Trophoblast cell (in vitro differentiated cells and primary cell): ENCODE measurements around the gene ARV1.

Source experiments
- DNase-seq, 2 donors: peaks; one replicate each; pipeline ENCODE4 v3.0.0-alpha.2; 2016
- H2AFZ ChIP-seq: 2 replicates; pipeline ENCODE4 v1.6.1; 2013; ENCODE audit warnings: low read length, moderate library complexity, mild to moderate bottlenecking; ENCODE audit not compliant: insufficient read depth, poor library complexity
- H2AK5ac ChIP-seq: 2 replicates; pipeline ENCODE4 v1.6.1; 2013; ENCODE audit warnings: mild to moderate bottlenecking, low read length
- H2BK120ac ChIP-seq: 2 replicates; pipeline ENCODE4 v1.6.1; 2013; ENCODE audit warnings: low read length, mild to moderate bottlenecking, moderate library complexity; ENCODE audit not compliant: insufficient read depth, poor library complexity
- H2BK12ac ChIP-seq: 2 replicates; pipeline ENCODE4 v1.6.1; 2013; ENCODE audit warnings: mild to moderate bottlenecking, low read length, moderate library complexity
- H2BK5ac ChIP-seq: 2 replicates; pipeline ENCODE4 v1.6.1; 2013; ENCODE audit warnings: low read length, low read depth, moderate library complexity, mild to moderate bottlenecking; ENCODE audit not compliant: poor library complexity
- H3K14ac ChIP-seq: 2 replicates; pipeline ENCODE4 v1.6.1; 2013; ENCODE audit warnings: mild to moderate bottlenecking, low read length
- H3K18ac ChIP-seq: 2 replicates; pipeline ENCODE4 v1.6.1; 2013; ENCODE audit warnings: mild to moderate bottlenecking, low read length
- H3K23ac ChIP-seq: 2 replicates; pipeline ENCODE4 v1.6.1; 2013; ENCODE audit warnings: low read length
- H3K27ac ChIP-seq: 2 replicates; pipeline ENCODE4 v1.5.1; 2013; ENCODE audit warnings: low read depth, mild to moderate bottlenecking, inconsistent platforms, low read length, moderate library complexity
- H3K27me3 ChIP-seq: 2 replicates; pipeline ENCODE4 v1.6.1; 2013; ENCODE audit warnings: inconsistent platforms, mild to moderate bottlenecking, low read length, moderate library complexity; ENCODE audit not compliant: insufficient read depth
- H3K36me3 ChIP-seq, 2 experiments: 1 replicate in 1 of 2; 2 replicates in 1 of 2; pipeline ENCODE4 v1.6.1; 2013; ENCODE audit warnings: low read length in 2 of 2, mild to moderate bottlenecking in 2 of 2, moderate library complexity in 1 of 2; ENCODE audit not compliant: insufficient read depth in 2 of 2, control insufficient read depth in 1 of 2
- H3K4ac ChIP-seq: 2 replicates; pipeline ENCODE4 v1.6.1; 2013; ENCODE audit warnings: low read depth, mild to moderate bottlenecking, low read length, moderate library complexity
- H3K4me1 ChIP-seq, 2 experiments: 1 replicate in 1 of 2; 2 replicates in 1 of 2; pipeline ENCODE4 v1.6.1; 2013; ENCODE audit warnings: low read length in 2 of 2, mild to moderate bottlenecking in 2 of 2, moderate library complexity in 1 of 2; ENCODE audit not compliant: insufficient read depth in 2 of 2, control insufficient read depth in 1 of 2
- H3K4me2 ChIP-seq: 2 replicates; pipeline ENCODE4 v1.6.1; 2013; ENCODE audit warnings: inconsistent platforms, mild to moderate bottlenecking, low read length, moderate library complexity
- H3K4me3 ChIP-seq: 2 replicates; pipeline ENCODE4 v1.5.1; 2013; ENCODE audit warnings: mild to moderate bottlenecking, low read depth, low read length, inconsistent platforms
- H3K79me1 ChIP-seq: one replicate; pipeline ENCODE4 v1.6.1; 2013; ENCODE audit warnings: low read length
- H3K79me2 ChIP-seq: 2 replicates; pipeline ENCODE4 v1.6.1; 2013; ENCODE audit warnings: low read length, mild to moderate bottlenecking; ENCODE audit not compliant: control insufficient read depth, insufficient read depth, poor library complexity
- H3K9ac ChIP-seq: 2 replicates; pipeline ENCODE4 v1.6.1; 2013; ENCODE audit warnings: mild to moderate bottlenecking, low read length
- H3K9me3 ChIP-seq: 2 replicates; pipeline ENCODE4 v1.6.1; 2013; ENCODE audit warnings: low read depth, mild to moderate bottlenecking, control low read depth, inconsistent platforms, low read length; ENCODE audit not compliant: insufficient read depth
- H4K12ac ChIP-seq: 2 replicates; pipeline ENCODE4 v1.6.1; 2013; ENCODE audit warnings: low read depth, mild to moderate bottlenecking, low read length, moderate library complexity
- H4K8ac ChIP-seq: 2 replicates; pipeline ENCODE4 v1.6.1; 2013; ENCODE audit warnings: low read depth, mild to moderate bottlenecking, low read length, moderate library complexity
- H4K91ac ChIP-seq: one replicate; pipeline ENCODE4 v1.6.1; 2013; ENCODE audit warnings: low read depth, mild to moderate bottlenecking, low read length, moderate library complexity
- WGBS: extraction: QIAGEN DNeasy Blood & Tissue Kit; methylation state at CpG from one replicate; pipeline ENCODE4 v1.1.7; 2013; ENCODE audit warnings: missing lambda C conversion rate; ENCODE audit not compliant: insufficient read length, insufficient coverage; ENCODE audit errors: extremely low coverage; 5-methylcytosine and 5-hydroxymethylcytosine counted together

ARV1 gene

DNA sequence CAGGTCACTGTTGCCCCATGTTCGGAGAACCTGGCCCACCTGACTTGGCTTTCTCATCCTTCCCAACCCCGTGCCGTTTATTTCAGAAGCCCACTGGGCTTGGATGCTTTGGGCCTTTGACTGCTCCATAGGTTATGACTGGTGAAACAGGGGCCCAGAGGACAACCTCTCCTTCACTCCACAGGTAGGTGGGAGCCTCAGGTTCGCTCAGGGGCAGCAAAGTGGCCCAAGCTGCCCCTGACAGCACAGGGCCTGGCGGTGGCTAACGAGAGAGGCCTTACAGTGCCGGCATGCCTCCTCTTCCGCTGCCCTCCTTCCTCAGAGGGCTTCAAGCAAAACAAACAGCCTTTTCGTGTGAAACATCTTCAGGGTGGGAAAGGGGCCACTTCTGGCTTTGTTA is 44.3 kb downstream of the ARV1 start:
- WGBS = no CpG with 5 or more reads among the region's 9 CpGs
- Histone ChIP-seq H3K4me3 (no peak overlapping the region), H3K4me1 (peaks cover 20 to 26% of the 10 kb centered on the region in 2 experiments), H3K27me3 (no peaks in the 10 kb centered on the region), H3K23ac (no peak overlapping the region), H2BK120ac (no peak overlapping the region), H3K9me3 (peaks cover 2% of the 10 kb centered on the region), H3K79me2 (no peaks in the 10 kb centered on the region), H4K12ac (no peak overlapping the region), H4K91ac (no peak overlapping the region), H2BK5ac (no peak overlapping the region), H3K14ac (no peak overlapping the region), H3K4ac (no peak overlapping the region), H2BK12ac (no peak overlapping the region), H3K36me3 (peaks cover 11 to 28% of the 10 kb centered on the region in 2 experiments), H3K9ac (no peak overlapping the region), H3K4me2 (no peak overlapping the region), H2AFZ (no peak overlapping the region), H3K27ac (no peak overlapping the region), H4K8ac (no peak overlapping the region), H3K18ac (no peak overlapping the region), H3K79me1 (no peaks in the 10 kb centered on the region), H2AK5ac (no peak overlapping the region)
- no peak for DNase-seq

DNA sequence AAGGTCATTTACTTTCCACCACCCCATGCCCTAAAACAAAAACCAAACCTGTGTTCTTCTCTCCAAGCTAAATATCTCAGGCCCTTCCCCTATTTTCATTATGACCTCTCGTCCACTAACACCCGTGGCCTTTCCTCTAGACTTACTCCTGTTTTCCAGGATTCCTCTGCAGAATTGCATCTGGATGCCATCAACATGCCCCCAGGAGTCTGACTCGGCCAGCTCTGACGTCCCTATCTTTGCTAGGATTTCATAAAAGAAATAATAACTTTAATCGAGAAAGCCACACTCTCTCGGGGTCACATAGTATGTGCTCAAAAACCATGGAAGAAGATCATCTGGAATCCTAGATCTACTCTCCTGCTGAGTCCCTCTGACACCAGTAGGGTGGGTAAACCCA is 47.7 kb downstream of the ARV1 start:
- no peak overlapping the region for H2BK12ac ChIP-seq
- H3K4me1 ChIP-seq = peaks cover 17 to 31% of the 10 kb centered on the region in 2 experiments
- no peak overlapping the region for H3K4me3 ChIP-seq
- no peaks in the 10 kb centered on the region for H3K27me3 ChIP-seq
- H4K12ac ChIP-seq = no peak overlapping the region
- no CpG with 5 or more reads among the region's 6 CpGs for WGBS
- peaks cover 2% of the 10 kb centered on the region for H3K9me3 ChIP-seq
- H3K4me2 ChIP-seq = no peak overlapping the region
- no peak overlapping the region for H3K18ac ChIP-seq
- H3K14ac ChIP-seq = no peak overlapping the region
- H3K79me2 ChIP-seq = no peaks in the 10 kb centered on the region
- DNase-seq = peak; percentile 54 to 77
- H2BK120ac ChIP-seq = no peak overlapping the region
- no peak overlapping the region for H3K4ac ChIP-seq
- no peak overlapping the region for H4K8ac ChIP-seq
- H3K23ac ChIP-seq = no peak overlapping the region
- no peak overlapping the region for H2BK5ac ChIP-seq
- H3K27ac ChIP-seq = no peak overlapping the region
- H3K9ac ChIP-seq = no peak overlapping the region
- H4K91ac ChIP-seq = peak overlapping the region; percentile 13
- H2AK5ac ChIP-seq = no peak overlapping the region
- no peak overlapping the region for H2AFZ ChIP-seq
- H3K36me3 ChIP-seq = peaks cover 5 to 14% of the 10 kb centered on the region in 2 experiments
- H3K79me1 ChIP-seq = no peaks in the 10 kb centered on the region

- peaks cover 17 to 29% of the 10 kb centered on the region in 2 experiments for H3K4me1 ChIP-seq
- no peak overlapping the region for H2AK5ac ChIP-seq
- peak overlapping the region; percentile 8 for H3K18ac ChIP-seq
- H3K14ac ChIP-seq = no peak overlapping the region
- DNase-seq = peak; percentile 87 to 90
- H4K8ac ChIP-seq = no peak overlapping the region
- no peak overlapping the region for H4K12ac ChIP-seq
- peaks cover 5 to 10% of the 10 kb centered on the region in 2 experiments for H3K36me3 ChIP-seq
- H3K9ac ChIP-seq = no peak overlapping the region
- peak overlapping the region; percentile 5 for H2BK5ac ChIP-seq
- H3K4ac ChIP-seq = no peak overlapping the region
- no peaks in the 10 kb centered on the region for H3K79me1 ChIP-seq
- H2BK12ac ChIP-seq = no peak overlapping the region
- peaks cover 2% of the 10 kb centered on the region for H3K9me3 ChIP-seq
- WGBS = no CpG with 5 or more reads among the region's 23 CpGs
- peak overlapping the region; percentile 35 for H3K27ac ChIP-seq
- peak overlapping the region; percentile 8 for H3K4me3 ChIP-seq
- H2AFZ ChIP-seq = no peak overlapping the region
- no peak overlapping the region for H3K23ac ChIP-seq
- no peaks in the 10 kb centered on the region for H3K27me3 ChIP-seq
- peak overlapping the region; percentile 24 for H3K4me2 ChIP-seq
- H2BK120ac ChIP-seq = no peak overlapping the region
- H3K79me2 ChIP-seq = no peaks in the 10 kb centered on the region
- peak overlapping the region; percentile 13 for H4K91ac ChIP-seq
Observed at GRCh38 chr1:231027136-231027925, 48.4 kb downstream of the ARV1 start.

DNA sequence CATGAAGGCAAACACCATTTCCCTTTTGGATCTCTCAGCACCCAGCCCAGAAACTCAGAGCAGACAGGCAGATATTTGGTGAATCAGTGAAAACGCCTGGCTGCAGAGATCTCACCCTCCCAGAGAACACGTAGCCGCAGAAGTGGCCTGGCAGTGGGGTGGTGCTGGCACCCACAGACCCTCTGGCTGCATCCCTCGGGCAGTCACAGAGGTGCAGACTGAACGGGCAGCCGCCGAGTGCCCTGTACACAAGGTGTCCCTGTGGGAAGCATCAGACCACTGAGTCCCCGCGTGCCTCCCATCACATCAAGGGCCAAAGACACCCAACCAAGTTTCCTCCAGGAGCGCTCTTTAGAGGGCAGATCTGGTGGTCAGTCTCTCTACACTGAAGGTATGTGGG is 49.1 kb downstream of the ARV1 start:
- no peak overlapping the region for H3K27ac ChIP-seq
- no peak overlapping the region for H3K4me2 ChIP-seq
- peaks cover 5 to 10% of the 10 kb centered on the region in 2 experiments for H3K36me3 ChIP-seq
- peak overlapping the region; percentile 12 for H4K8ac ChIP-seq
- H3K9ac ChIP-seq = peak overlapping the region; percentile 9
- H2BK5ac ChIP-seq = no peak overlapping the region
- peaks cover 3% of the 10 kb centered on the region for H3K79me2 ChIP-seq
- WGBS = no CpG with 5 or more reads among the region's 10 CpGs
- H2BK12ac ChIP-seq = no peak overlapping the region
- H3K23ac ChIP-seq = no peak overlapping the region
- no peaks in the 10 kb centered on the region for H3K79me1 ChIP-seq
- no peak overlapping the region for H4K91ac ChIP-seq
- peaks cover 2% of the 10 kb centered on the region for H3K9me3 ChIP-seq
- H2AFZ ChIP-seq = no peak overlapping the region
- H3K14ac ChIP-seq = no peak overlapping the region
- peak in 1 of 2 donors; percentile 13 for DNase-seq
- no peak overlapping the region for H4K12ac ChIP-seq
- H3K4me1 ChIP-seq = peaks cover 22 to 33% of the 10 kb centered on the region in 2 experiments
- no peak overlapping the region for H3K4ac ChIP-seq
- H2BK120ac ChIP-seq = no peak overlapping the region
- no peak overlapping the region for H2AK5ac ChIP-seq
- no peaks in the 10 kb centered on the region for H3K27me3 ChIP-seq
- peak overlapping the region; percentile 8 for H3K4me3 ChIP-seq
- peak overlapping the region; percentile 12 for H3K18ac ChIP-seq
